Type B pancreatic cell (in vitro differentiated cells): ENCODE results near the gene TNRC6C. TPM values are rescaled to one million over a fixed set of nuclear protein-coding genes. Genes with fewer than 3 reads are reported as not detected.

Source experiments
- DNase-seq: peaks from one replicate; pipeline ENCODE4 v3.0.0; 2021; ENCODE audit warnings: mixed read lengths; ENCODE audit not compliant: unreplicated experiment; ENCODE audit errors: extremely low spot score
- H3K27ac Mint-ChIP-seq: 2 replicates; pipeline ENCODE4 v1.8.0; 2021; ENCODE audit warnings: mild to moderate bottlenecking, mixed read lengths
- H3K27me3 Mint-ChIP-seq: 2 replicates; pipeline ENCODE4 v1.8.0; 2021; ENCODE audit warnings: mixed read lengths
- H3K36me3 Mint-ChIP-seq: 2 replicates; pipeline ENCODE4 v1.8.0; 2021; ENCODE audit warnings: mixed read lengths
- H3K4me1 Mint-ChIP-seq: one replicate; pipeline ENCODE4 v1.8.0; 2021; ENCODE audit warnings: mixed read lengths; ENCODE audit not compliant: unreplicated experiment
- H3K4me3 Mint-ChIP-seq: 2 replicates; pipeline ENCODE4 v1.8.0; 2021; ENCODE audit warnings: mild to moderate bottlenecking, mixed read lengths
- H3K9me3 Mint-ChIP-seq: 2 replicates; pipeline ENCODE4 v1.8.0; 2021; ENCODE audit warnings: mixed read lengths
- total RNA-seq: library from RNA; stranded (reverse); gene quantifications from 2 replicates; pipeline ENCODE4 v1.2.1, GENCODE V29; 2021; ENCODE audit warnings: low replicate concordance
- TF ChIP-seq, protein P1 (sequence below): fragments of 200-600 bp; sonication (generic); conservative IDR thresholded peaks from 2 replicates; pipeline ENCODE4 v1.5.0; 2021; ENCODE audit warnings: antibody characterized with exemption, mild to moderate bottlenecking

The TNRC6C gene
- total RNA-seq, 1 donor from 2014 or later = 36.7 TPM

DNA sequence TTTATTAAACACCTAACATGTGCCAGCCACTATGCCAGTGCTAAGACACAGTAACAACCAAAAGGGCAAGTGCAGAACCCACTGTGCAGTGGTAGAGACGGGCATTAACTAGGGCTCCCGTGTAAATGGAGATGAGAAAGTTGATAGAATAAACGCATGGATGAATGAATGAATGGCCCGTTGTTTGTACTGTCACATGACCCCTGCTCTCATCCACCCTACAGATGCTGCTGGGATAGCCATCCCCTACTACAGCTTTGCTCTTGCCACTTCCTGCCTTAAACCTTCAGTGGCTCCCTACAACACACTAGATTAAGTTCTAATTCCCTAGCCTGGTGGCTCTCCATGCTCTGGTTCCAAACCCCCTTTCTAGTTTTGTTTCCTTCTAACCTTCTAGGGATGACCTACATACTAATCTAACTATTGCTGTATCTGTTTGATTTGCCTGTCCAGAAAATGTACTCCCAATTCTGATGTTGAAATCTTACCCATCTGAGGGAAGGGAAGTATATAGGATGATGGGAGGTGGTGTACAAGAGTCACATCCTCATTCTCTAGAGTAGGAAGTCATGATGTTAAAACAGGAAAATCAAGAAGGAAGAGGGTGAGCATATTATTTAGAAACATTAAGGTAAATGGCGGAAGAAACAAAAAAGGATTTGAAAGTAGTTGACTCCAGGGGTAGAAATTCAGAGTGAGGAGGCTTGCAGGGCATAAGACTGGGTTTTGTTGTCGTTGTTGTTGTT, 11.4 kb upstream of the TNRC6C start:
- peaks cover 5% of the 10 kb centered on the region for H3K4me1 Mint-ChIP-seq
- H3K4me3 Mint-ChIP-seq = no peak overlapping the region
- no peaks in the 10 kb centered on the region for H3K36me3 Mint-ChIP-seq
- TF ChIP-seq, protein P1, sequence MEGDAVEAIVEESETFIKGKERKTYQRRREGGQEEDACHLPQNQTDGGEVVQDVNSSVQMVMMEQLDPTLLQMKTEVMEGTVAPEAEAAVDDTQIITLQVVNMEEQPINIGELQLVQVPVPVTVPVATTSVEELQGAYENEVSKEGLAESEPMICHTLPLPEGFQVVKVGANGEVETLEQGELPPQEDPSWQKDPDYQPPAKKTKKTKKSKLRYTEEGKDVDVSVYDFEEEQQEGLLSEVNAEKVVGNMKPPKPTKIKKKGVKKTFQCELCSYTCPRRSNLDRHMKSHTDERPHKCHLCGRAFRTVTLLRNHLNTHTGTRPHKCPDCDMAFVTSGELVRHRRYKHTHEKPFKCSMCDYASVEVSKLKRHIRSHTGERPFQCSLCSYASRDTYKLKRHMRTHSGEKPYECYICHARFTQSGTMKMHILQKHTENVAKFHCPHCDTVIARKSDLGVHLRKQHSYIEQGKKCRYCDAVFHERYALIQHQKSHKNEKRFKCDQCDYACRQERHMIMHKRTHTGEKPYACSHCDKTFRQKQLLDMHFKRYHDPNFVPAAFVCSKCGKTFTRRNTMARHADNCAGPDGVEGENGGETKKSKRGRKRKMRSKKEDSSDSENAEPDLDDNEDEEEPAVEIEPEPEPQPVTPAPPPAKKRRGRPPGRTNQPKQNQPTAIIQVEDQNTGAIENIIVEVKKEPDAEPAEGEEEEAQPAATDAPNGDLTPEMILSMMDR = no peak
- peaks cover 7% of the 10 kb centered on the region for H3K9me3 Mint-ChIP-seq
- no peak for DNase-seq
- H3K27ac Mint-ChIP-seq = no peak overlapping the region
- peaks cover 20% of the 10 kb centered on the region for H3K27me3 Mint-ChIP-seq

DNA sequence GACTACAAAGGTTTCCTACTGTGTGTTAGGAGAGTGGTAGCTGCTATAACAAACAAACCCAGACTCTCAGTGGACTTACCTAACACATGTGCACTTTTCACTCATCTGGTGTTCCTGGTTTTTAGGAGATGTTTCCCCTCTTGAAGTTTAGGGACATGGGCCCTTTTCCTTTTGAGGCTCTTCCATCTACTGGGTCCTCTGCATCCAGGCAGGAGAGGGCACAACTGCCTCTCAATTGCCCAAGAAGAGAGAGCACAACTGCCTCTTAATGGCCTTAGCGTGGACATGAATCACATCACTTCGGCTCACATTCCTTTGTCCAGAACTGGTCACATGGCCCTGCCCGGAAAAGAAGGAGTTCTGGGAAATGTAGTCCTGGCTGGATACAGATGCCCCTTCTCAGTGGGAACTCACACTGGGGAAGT, 9.8 kb upstream of the TNRC6C start:
- Mint-ChIP-seq H3K9me3 (peaks cover 7% of the 10 kb centered on the region), H3K4me1 (peaks cover 5% of the 10 kb centered on the region), H3K4me3 (peak overlapping the region; percentile 26), H3K27ac (no peak overlapping the region), H3K27me3 (peaks cover 32% of the 10 kb centered on the region), H3K36me3 (no peaks in the 10 kb centered on the region)
- TF ChIP-seq, protein P1 = no peak
- DNase-seq = no peak

DNA sequence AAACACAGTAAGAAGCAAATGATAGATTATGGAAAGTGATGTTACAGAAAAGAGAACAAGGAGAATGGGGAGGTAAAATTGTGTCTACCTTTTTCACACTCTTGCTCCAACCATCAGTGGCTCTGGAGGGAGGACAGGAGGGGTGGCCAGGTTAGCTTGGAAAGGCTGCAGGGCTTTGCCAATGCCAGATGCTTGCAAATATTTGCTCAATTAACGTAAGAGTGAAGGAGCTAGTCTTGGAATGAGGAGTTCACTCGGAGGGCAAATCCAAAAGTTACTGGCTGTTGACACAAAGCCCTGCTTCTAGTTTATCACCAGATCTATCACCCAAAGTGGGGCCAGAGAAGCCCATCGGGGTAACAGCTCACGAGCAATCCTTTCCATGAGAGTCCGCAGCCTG, 7.4 kb upstream of the TNRC6C start:
- peaks cover 54% of the 10 kb centered on the region for H3K27me3 Mint-ChIP-seq

DNA sequence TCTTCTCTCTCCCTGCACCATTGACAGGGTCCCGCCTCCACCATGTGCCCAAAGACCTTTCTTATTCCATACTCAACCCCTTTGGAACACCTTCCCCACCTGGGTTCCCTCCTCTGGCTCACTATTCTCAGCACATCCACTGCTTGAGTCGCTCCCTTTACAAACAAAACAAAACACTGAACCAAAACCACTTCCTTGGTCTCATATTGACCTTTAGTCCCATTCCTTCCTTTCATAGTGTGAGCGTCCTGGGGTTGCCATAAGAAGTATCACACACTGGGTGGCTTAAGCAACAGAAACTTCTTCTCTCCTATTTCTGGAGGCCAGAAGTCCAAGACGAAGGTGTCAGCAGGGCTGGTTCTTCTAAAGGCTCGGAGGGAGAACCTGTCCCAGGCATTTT, 6.1 kb upstream of the TNRC6C start:
- Mint-ChIP-seq H3K27ac (no peak overlapping the region), H3K4me1 (peaks cover 5% of the 10 kb centered on the region), H3K36me3 (no peaks in the 10 kb centered on the region), H3K27me3 (peaks cover 66% of the 10 kb centered on the region), H3K9me3 (peaks cover 7% of the 10 kb centered on the region), H3K4me3 (no peak overlapping the region)
- TF ChIP-seq, protein P1 = no peak
- no peak for DNase-seq

More for the DNA sequence above, 7.4 kb upstream of the TNRC6C start:
- H3K4me3 Mint-ChIP-seq = no peak overlapping the region
- no peak overlapping the region for H3K27ac Mint-ChIP-seq
- peaks cover 5% of the 10 kb centered on the region for H3K4me1 Mint-ChIP-seq
- TF ChIP-seq, protein P1 = no peak
- DNase-seq = no peak
- peaks cover 7% of the 10 kb centered on the region for H3K9me3 Mint-ChIP-seq
- H3K36me3 Mint-ChIP-seq = no peaks in the 10 kb centered on the region

DNA sequence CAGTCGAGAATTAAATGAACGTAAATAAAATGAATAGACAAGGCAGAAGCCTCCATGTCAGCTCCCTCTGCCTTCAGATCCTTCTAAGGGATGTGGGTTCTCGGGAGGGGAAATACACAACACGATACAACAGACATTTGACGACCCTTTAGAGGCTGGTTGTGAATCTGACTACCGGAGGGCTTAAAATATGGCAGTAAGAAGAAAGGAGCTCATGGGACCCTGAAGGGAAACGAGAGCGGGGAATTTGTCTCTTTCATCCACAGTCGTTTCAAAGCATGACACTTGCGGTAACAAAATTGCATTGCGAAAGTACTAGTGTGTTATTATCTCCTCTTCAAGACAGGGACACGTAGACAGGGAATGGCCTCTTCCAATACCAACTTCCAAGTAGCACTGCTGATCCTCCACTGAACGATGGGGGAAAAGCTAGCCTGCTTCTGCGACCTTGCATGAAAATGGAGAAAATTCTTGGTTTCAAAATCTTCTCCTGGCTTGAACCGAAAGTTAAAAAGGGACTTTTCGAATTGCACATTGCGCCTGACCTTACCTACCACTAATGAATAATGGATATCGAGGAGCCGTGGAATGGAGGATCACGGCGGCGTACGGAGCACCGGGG, 1.2 kb upstream of the TNRC6C start:
- H3K4me3 Mint-ChIP-seq = peak overlapping the region; percentile 94
- peaks cover 65% of the 10 kb centered on the region for H3K27me3 Mint-ChIP-seq
- no peak for DNase-seq
- peak overlapping the region; percentile 75 for H3K27ac Mint-ChIP-seq
- TF ChIP-seq, protein P1 = no peak
- peaks cover 4% of the 10 kb centered on the region for H3K36me3 Mint-ChIP-seq
- H3K4me1 Mint-ChIP-seq = peaks cover 16% of the 10 kb centered on the region
- no peaks in the 10 kb centered on the region for H3K9me3 Mint-ChIP-seq
